Neuron (in vitro differentiated cells): ENCODE measurements around the gene RAX.

ENCODE experiments used
- H2AFZ ChIP-seq: one replicate; pipeline ENCODE4 v1.6.1; 2013; ENCODE audit warnings: low read depth, mild to moderate bottlenecking, inconsistent platforms, low read length, moderate library complexity
- H3K27me3 ChIP-seq: one replicate; pipeline ENCODE4 v1.6.1; 2013; ENCODE audit warnings: low read length; ENCODE audit not compliant: insufficient read depth
- H3K36me3 ChIP-seq: one replicate; pipeline ENCODE4 v1.6.1; 2013; ENCODE audit warnings: low read length; ENCODE audit not compliant: insufficient read depth
- H3K4me1 ChIP-seq: one replicate; pipeline ENCODE4 v1.6.1; 2013; ENCODE audit warnings: low read length; ENCODE audit not compliant: insufficient read depth
- H3K4me3 ChIP-seq: 2 replicates; pipeline ENCODE4 v1.5.1; 2013; ENCODE audit warnings: mild to moderate bottlenecking, low read length, moderate library complexity
- H3K9me3 ChIP-seq: one replicate; pipeline ENCODE4 v1.6.1; 2013; ENCODE audit warnings: low read length

Gene RAX

DNA sequence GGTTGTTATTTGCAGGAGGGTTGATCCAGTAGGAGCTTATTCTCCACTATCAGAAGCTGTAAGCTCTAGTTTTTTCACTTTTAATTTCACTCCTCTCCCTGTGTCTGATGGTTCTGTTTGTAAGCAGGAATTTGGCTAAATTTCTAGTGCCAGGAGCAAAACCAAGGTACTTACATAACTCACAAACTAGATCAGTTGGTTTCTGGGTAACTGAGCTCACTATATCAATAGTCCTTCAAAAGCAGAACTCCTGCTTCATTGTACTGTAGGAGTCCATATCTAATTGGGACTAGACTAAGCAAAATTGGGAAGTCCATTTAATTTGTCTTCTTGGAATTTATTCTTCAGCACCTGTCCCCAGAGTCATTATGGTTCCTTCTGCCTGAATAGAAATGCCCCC is 20.1 kb upstream of the RAX start:
- Histone ChIP-seq H3K4me1 (no peaks in the 10 kb centered on the region), H3K4me3 (no peak overlapping the region), H3K27me3 (peaks cover 33% of the 10 kb centered on the region), H3K36me3 (no peaks in the 10 kb centered on the region), H3K9me3 (no peaks in the 10 kb centered on the region), H2AFZ (no peak overlapping the region)

DNA sequence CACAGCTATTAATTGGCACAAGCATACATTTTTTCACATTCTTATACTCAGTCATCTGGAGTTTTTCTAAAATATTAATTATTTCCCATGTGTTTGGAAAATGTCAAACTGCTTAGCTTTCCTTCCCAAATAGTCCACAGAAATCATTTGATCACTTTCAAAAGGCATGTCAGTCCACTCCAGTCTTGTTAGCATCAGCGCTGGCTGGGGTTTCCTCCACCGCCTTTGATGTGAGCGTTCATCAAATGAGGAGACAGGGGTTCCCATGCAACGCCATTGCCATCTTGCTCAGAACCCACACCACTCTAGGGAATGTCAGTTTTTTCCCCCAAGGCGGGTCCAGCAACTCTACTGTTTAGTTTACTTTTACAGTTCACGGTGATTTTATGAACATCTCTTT is 13.1 kb upstream of the RAX start:
- Histone ChIP-seq H2AFZ (no peak overlapping the region), H3K27me3 (peaks cover 42% of the 10 kb centered on the region), H3K36me3 (no peaks in the 10 kb centered on the region), H3K4me3 (no peak overlapping the region), H3K9me3 (peaks cover 4% of the 10 kb centered on the region), H3K4me1 (no peaks in the 10 kb centered on the region)

DNA sequence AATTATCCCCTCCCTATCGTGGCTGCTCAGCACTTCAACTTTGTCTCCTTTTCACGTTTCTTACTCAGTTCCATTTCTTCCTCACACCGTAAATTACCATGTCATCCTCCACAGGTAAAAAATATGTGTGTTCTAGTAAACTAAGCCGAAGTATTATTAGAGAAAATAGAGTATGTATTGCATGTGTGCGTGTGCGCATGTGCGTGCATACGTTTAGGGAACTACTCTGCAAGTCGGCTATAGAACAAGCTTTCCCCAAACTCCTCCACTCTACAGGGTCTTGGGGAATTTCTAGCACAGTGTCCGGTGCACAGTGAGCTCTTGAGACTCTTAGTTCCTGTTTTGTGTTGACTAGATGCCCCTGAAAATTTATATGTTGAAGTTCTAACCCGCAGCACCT is 9.1 kb upstream of the RAX start:
- H2AFZ ChIP-seq = no peak overlapping the region
- H3K4me1 ChIP-seq = no peaks in the 10 kb centered on the region
- H3K4me3 ChIP-seq = no peak overlapping the region
- no peaks in the 10 kb centered on the region for H3K36me3 ChIP-seq
- peaks cover 67% of the 10 kb centered on the region for H3K27me3 ChIP-seq
- H3K9me3 ChIP-seq = peaks cover 4% of the 10 kb centered on the region

DNA sequence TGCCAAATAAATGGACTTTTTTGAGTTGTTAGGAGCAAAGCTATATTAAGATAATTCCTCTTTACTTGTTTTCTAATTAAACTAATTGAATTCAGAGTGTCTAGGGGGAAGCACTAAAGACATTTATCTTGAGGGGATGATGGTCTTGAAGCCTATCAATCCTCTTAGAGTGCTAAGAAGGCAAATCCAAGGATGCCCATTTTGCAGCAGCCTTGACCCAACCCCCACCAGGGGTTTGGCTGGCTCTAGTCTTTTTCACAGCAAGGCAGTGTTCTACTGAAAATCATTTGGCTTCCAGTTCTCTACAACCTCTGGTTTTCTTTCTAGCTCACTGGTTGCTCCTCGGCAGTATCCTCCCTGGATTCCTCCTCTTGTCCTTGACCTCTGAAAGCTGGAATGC is 6.5 kb upstream of the RAX start:
- H3K9me3 ChIP-seq = no peaks in the 10 kb centered on the region

DNA sequence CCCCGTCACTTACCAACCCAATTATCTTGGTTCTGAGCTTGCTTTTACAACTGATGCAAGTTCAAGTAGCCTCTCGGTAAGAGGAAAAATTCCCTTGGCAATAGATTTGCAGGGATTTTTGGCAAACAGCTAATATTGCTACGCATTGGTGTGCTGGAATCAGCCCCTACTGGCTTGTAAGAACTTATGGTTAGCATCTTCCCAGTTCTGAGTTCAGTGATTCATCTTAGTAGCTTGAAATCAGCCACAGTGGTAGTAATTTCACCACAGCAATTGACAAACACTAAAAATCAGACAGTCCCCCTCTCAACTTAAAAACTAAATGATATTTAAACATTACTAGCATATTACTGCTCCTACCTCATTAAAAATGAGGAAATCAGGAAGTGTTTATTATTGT is 5.9 kb upstream of the RAX start:
- Histone ChIP-seq H3K4me1 (peaks cover 7% of the 10 kb centered on the region), H3K4me3 (no peak overlapping the region), H3K27me3 (peaks cover 77% of the 10 kb centered on the region), H3K36me3 (no peaks in the 10 kb centered on the region), H2AFZ (no peak overlapping the region), H3K9me3 (no peaks in the 10 kb centered on the region)

More for the DNA sequence above, 6.5 kb upstream of the RAX start:
- Histone ChIP-seq H3K4me3 (no peak overlapping the region), H3K36me3 (no peaks in the 10 kb centered on the region), H3K4me1 (peaks cover 7% of the 10 kb centered on the region), H3K27me3 (peaks cover 74% of the 10 kb centered on the region), H2AFZ (no peak overlapping the region)

DNA sequence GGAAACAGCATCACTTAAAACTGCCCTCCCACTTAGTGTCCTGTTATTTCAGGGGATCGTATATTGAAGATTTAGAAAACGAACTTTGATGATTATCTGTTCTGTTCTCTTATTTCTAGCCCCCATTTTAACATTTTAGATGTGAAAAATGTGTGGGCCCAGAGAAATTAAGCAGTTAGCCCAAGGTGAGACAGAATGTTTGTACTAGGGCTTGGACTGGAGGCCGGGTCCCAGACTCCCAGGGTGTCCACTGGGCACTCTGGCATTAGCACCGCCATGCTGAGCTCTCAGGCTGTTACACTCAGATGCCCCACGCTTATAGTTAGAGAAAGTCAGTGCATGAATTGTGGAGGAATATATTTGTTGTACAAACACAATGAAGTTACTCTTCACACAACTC is 5.5 kb upstream of the RAX start:
- H3K27me3 ChIP-seq = peaks cover 80% of the 10 kb centered on the region
- no peaks in the 10 kb centered on the region for H3K36me3 ChIP-seq
- H3K4me3 ChIP-seq = no peak overlapping the region
- no peak overlapping the region for H2AFZ ChIP-seq
- peaks cover 7% of the 10 kb centered on the region for H3K4me1 ChIP-seq
- H3K9me3 ChIP-seq = no peaks in the 10 kb centered on the region

DNA sequence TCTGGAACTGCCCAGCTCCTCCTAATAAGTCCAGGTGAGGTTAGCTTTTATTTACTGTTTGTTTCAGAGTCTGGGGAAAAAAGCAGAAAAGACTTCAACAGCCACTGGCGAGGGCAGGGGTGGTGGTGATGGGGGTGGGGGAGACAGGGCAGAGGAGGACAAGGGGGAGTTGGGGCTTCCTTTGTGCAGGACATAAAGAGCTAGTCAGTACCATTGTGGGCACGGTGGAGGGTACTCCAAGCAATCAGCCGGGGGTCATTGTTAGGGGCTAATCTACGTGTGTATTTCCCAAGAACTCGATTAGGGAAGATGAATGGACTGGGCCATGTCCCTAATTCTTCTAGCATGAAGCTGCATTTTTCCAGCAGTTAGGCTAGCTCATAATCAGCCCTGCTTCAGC is 2.8 kb upstream of the RAX start:
- Histone ChIP-seq H3K36me3 (no peaks in the 10 kb centered on the region), H3K4me3 (no peak overlapping the region), H3K27me3 (peaks cover 91% of the 10 kb centered on the region), H2AFZ (no peak overlapping the region), H3K9me3 (no peaks in the 10 kb centered on the region), H3K4me1 (peaks cover 7% of the 10 kb centered on the region)

DNA sequence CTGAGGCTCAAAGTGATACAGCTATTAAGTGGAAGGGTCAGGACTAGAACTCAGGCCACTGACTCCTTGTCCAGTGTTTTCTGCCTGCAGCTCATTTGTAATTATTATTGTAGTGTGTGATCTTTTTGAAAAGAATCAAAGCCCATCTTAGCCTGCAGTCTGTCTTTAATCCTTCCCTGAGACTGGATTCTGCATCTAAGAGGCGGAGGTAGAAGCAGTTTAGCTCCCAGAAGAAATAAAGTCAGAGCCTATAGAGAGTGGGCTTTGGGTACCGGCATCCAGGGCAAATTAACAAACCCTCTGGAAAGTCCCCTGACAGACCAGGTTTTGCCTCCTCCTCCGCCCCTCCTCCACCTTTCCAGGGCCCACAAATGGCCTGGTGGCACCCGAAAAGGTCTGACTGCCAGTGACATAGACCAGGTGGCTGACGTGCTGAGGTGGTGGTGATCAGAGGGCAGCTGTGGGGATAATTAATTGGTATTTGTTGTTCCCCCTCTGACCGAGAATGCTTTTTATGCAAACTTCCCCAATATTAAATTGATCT is 2.2 kb upstream of the RAX start:
- H3K27me3 ChIP-seq = peaks cover 93% of the 10 kb centered on the region

DNA sequence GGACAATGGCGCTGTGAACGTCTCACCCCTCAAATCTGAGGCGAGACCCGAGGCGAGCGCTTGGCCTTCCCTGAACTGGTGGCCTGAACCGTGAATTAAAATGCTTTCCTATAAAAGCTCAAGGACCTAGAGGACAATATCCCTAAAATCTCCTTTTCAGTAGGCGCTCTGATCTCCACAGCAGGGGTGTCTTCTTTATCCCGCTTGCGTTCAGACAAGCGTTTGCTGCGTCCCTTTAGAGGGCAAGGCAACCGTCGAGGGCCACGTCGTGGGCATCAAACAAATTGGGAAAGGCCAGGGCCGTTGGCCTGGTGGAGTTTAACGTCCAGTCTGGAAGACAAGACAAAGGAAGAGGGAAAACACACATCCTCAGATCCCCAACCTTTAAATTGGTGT is 1.3 kb upstream of the RAX start:
- H3K4me1 ChIP-seq = peaks cover 7% of the 10 kb centered on the region
- H3K36me3 ChIP-seq = no peaks in the 10 kb centered on the region
- H2AFZ ChIP-seq = no peak overlapping the region
- H3K4me3 ChIP-seq = no peak overlapping the region
- peaks cover 92% of the 10 kb centered on the region for H3K27me3 ChIP-seq
- no peaks in the 10 kb centered on the region for H3K9me3 ChIP-seq

More for the DNA sequence above, 2.2 kb upstream of the RAX start:
- H3K9me3 ChIP-seq = no peaks in the 10 kb centered on the region
- H3K36me3 ChIP-seq = no peaks in the 10 kb centered on the region
- H3K4me3 ChIP-seq = no peak overlapping the region
- no peak overlapping the region for H2AFZ ChIP-seq
- peaks cover 7% of the 10 kb centered on the region for H3K4me1 ChIP-seq

DNA sequence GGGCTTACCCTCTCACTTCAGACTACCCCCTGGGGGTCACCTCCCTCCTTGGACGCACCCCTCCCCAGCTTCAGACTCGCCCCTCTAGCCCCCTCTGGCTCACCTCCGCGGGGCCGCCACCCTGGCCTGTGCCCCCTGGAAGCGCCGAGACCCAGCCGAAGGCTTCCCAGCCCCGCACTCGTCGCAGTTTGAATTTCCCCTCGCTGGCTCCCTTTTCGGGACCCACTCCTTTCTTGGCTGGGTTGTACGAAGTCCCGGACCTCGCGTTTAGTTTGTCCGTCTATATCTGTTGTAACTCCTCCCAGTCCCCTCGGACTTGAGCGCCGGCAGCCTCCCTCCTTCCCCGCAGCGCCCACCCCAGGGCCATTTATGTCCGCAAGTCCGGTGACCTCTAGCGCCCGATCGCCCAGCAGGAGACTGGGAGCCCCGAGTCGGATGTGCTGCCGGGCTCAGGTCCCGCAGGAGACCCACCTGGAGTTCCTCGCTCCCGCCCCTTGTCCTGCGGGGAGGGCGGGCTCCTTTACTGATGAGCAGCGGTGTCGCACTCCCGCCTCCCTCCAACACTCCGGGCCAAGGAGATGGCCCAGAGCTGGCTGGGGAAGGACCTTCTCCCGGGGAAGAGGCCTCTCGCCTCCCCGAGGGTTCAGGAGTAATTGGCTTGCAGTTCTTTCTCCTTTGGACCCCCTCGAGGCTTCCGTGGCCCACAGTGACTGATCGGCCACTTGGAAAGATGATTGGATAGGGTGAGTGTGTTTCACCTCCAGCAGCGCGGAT is 692 bp upstream of the RAX start:
- no peaks in the 10 kb centered on the region for H3K9me3 ChIP-seq
- peaks cover 7% of the 10 kb centered on the region for H3K4me1 ChIP-seq
- no peak overlapping the region for H3K4me3 ChIP-seq
- H3K36me3 ChIP-seq = no peaks in the 10 kb centered on the region
- H2AFZ ChIP-seq = no peak overlapping the region
- H3K27me3 ChIP-seq = peaks cover 93% of the 10 kb centered on the region

DNA sequence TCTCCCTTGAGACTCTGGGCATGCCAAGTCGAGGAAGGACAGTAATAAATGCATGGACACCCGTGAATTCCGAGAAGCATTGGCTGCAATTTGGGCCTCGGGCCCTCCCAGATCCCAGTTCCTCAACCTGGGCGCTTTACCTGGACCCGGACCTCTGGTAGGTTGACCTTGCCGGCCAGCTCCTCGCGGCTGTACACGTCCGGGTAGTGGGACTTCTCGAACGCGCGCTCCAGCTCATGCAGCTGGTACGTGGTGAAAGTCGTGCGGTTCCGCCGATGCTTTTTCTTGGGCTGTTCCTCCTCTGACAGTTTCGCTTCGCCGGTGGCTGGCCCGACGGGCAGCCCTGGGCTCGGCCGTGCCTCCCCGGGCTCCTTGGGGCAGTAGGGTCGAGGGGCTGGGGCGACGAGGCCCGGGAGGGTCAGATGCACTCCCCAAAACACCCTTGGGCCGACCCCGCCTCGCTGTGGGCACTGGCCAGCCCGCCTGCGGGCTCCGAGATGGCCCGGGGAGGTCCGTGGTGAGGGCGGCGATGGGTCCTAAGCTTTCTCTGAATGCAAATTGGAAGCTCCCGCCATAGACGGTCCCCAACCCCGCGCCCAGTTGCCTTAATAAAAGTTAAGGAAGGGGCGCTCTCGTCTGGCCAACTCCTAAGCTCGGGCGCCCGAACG is 899 bp downstream of the RAX start:
- Histone ChIP-seq H3K27me3 (peaks cover 94% of the 10 kb centered on the region), H2AFZ (no peak overlapping the region), H3K36me3 (no peaks in the 10 kb centered on the region), H3K4me3 (no peak overlapping the region), H3K4me1 (peaks cover 7% of the 10 kb centered on the region), H3K9me3 (no peaks in the 10 kb centered on the region)

DNA sequence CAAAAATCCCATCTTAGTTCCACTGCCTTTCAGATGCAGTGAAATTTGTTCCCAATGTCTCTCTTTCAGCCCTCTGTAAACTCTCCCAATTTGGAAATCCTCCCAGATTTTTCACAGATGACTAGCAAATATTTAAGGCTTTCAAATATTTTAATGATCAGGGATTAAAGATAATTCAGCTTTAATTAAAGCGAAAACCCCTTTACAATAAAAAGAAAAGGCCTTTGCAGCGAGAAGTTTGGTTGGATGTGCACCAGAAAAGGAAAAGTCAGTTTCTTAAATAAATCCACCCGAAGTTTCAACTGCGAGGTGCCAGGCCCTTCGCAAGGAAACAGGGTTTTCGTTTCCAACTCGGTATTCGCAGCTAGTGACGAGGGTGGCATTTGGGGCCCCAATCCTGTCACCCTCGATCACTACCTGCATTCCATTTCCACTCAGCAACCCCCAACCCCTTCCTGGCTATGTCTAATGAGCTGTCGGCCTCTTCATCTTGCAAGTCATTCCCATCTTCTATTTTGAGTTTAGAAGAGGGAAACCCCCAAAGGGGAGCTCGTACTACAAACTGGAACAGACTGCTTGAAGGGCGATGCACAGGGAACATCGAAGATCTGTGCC is 1.5 kb downstream of the RAX start:
- peaks cover 7% of the 10 kb centered on the region for H3K4me1 ChIP-seq
- H3K27me3 ChIP-seq = peaks cover 94% of the 10 kb centered on the region
- no peak overlapping the region for H3K4me3 ChIP-seq
- H2AFZ ChIP-seq = no peak overlapping the region
- H3K36me3 ChIP-seq = no peaks in the 10 kb centered on the region
- H3K9me3 ChIP-seq = no peaks in the 10 kb centered on the region

DNA sequence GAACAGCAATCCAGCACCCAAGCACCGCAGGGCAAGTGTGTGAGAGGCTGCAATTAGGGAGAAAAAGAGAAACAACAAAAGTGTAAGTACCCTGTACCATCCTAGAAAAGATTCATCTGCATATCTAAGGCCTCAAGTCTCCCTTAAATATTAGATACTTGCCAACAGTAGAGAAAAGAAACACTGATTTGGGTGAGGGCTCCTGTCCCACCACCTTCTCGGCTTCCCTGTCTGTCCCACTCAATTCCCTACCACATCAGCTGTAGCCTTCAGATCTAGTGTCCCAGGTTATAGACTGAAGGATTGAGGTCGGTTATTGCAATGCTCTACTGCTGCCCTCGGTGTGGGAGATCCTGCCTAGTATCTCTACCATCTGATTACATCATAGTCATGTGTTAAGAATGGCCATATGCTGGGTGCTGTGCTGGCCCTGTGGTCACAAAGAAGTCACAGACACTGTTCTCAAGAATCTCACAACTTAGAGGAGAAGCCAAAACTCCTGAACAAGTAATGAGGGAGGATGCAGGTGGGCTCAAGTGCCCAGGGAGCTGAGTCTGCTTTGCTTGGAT is 2.5 kb downstream of the RAX start:
- Histone ChIP-seq H3K4me1 (peaks cover under 1% of the 10 kb centered on the region), H3K36me3 (no peaks in the 10 kb centered on the region), H2AFZ (no peak overlapping the region), H3K27me3 (peaks cover 94% of the 10 kb centered on the region), H3K9me3 (no peaks in the 10 kb centered on the region), H3K4me3 (no peak overlapping the region)
